ENCODE measurements around the gene HFE. TPM values are rescaled to one million over a fixed set of nuclear protein-coding genes. Genes with fewer than 3 reads are reported as not detected.

HFE gene
- polyA plus RNA-seq, 1 donor from 2014 or later: not detected

- no peak for TF ChIP-seq SMC3 (conservative IDR thresholded peaks at IDR 0.05; ENCODE audit: poor library complexity)
- TF ChIP-seq CTCF (IDR thresholded peaks at IDR 0.05; ENCODE audit: poor library complexity, severe bottlenecking): no peak
Measured at GRCh38 chr6:26129656-26130055, 42.4 kb downstream of the HFE start (continued).

GRCh38 chr6:26130581-26131249, 43.5 kb downstream of the HFE start:
- H2AFZ ChIP-seq (ENCODE audit: low read depth, low read length): no peak overlapping the region
- H3K4me2 ChIP-seq (ENCODE audit: low read length): no peak overlapping the region
- H4K20me1 ChIP-seq (ENCODE audit: insufficient read depth): peaks cover 8% of the 10 kb centered on the region
- TF ChIP-seq RAD21 (conservative IDR thresholded peaks at IDR 0.05) (no peak), SMC3 (conservative IDR thresholded peaks at IDR 0.05; ENCODE audit: poor library complexity) (no peak), POLR2AphosphoS5 (IDR thresholded peaks at IDR 0.05) (no peak), TAF1 (IDR thresholded peaks at IDR 0.05; ENCODE audit: low read depth) (no peak), REST (IDR thresholded peaks at IDR 0.05; ENCODE audit: borderline replicate concordance) (no peak), EZH2 (IDR thresholded peaks at IDR 0.05; ENCODE audit: borderline replicate concordance, insufficient read depth, low read length, poor library complexity, severe bottlenecking) (no peak), CTCF (IDR thresholded peaks at IDR 0.05; ENCODE audit: poor library complexity, severe bottlenecking) (no peak), MXI1 (conservative IDR thresholded peaks at IDR 0.05; ENCODE audit: poor library complexity, severe bottlenecking) (no peak), EP300 (conservative IDR thresholded peaks at IDR 0.05; ENCODE audit: poor library complexity, severe bottlenecking) (no peak)
- no peaks in the 10 kb centered on the region for H3K9me3 ChIP-seq (ENCODE audit: low read length)
- no peaks in the 10 kb centered on the region for H3K9me2 ChIP-seq (ENCODE audit: insufficient read depth, low read length)
- H3F3A ChIP-seq (ENCODE audit: insufficient read depth, low read length, poor library complexity, severe bottlenecking): no peaks in the 10 kb centered on the region
- peaks cover 55% of the 10 kb centered on the region for H3K79me2 ChIP-seq (replicated peaks; ENCODE audit: insufficient read depth, low read length)
- no peaks in the 10 kb centered on the region for H3K36me3 ChIP-seq (ENCODE audit: insufficient read depth, low read length)
- no peak overlapping the region for H3K27ac ChIP-seq (ENCODE audit: low read length)
- H3K4me3 ChIP-seq (ENCODE audit: low read length): no peak overlapping the region
- no peak overlapping the region for H3K9ac ChIP-seq (ENCODE audit: low read length)
- H3K27me3 ChIP-seq (ENCODE audit: insufficient read depth, low read depth, low read length): no peaks in the 10 kb centered on the region
